Activated T-cell treated with anti-CD3 and anti-CD28 coated beads, Interleukin-2, amount 50 U/mL, for 24 hours (primary cell): ENCODE measurements around the gene DIAPH1.

ENCODE experiments used
- DNase-seq: peaks from one replicate; pipeline ENCODE4 v3.0.0-alpha.2; 2020
- H3K27ac Mint-ChIP-seq: 2 replicates; pipeline ENCODE4 v1.8.0; 2020; ENCODE audit warnings: mild to moderate bottlenecking, mixed read lengths
- H3K27me3 Mint-ChIP-seq: 2 replicates; pipeline ENCODE4 v1.8.0; 2020; ENCODE audit warnings: mixed read lengths
- H3K36me3 Mint-ChIP-seq: 2 replicates; pipeline ENCODE4 v1.8.0; 2020; ENCODE audit warnings: low read depth, mixed read lengths
- H3K4me1 Mint-ChIP-seq: 2 replicates; pipeline ENCODE4 v1.8.0; 2020; ENCODE audit warnings: low read depth, mixed read lengths
- H3K4me3 Mint-ChIP-seq: 2 replicates; pipeline ENCODE4 v1.8.0; 2020; ENCODE audit warnings: mild to moderate bottlenecking, moderate library complexity, mixed read lengths
- H3K9me3 Mint-ChIP-seq: 2 replicates; pipeline ENCODE4 v1.8.0; 2020; ENCODE audit warnings: mixed read lengths

DIAPH1 gene

DNA sequence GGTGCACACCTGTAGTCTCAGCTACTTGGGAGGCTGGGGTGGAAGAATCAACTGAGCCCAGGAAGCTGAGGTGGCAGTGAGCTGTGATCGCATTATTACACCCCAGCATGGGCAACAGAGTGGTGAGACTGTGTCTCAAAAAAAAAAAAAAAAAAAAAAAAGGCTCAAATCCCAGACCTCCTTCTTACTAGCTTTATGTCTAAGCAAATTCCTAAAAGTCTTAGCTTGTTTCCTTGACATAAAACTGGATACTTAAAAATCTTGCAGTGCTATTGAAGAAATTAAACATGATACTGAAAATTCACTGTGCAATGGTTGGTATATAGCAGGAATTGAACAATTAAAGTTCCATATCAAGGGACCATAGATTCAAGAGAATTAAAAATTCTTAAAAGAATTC is 84.9 kb downstream of the DIAPH1 start:
- DNase-seq, result no peak
- H3K27ac Mint-ChIP-seq, result no peak overlapping the region
- H3K9me3 Mint-ChIP-seq, result no peaks in the 10 kb centered on the region
- H3K4me1 Mint-ChIP-seq, result peaks cover 6% of the 10 kb centered on the region
- H3K36me3 Mint-ChIP-seq, result peaks cover 10% of the 10 kb centered on the region
- no peaks in the 10 kb centered on the region for H3K27me3 Mint-ChIP-seq
- no peak overlapping the region for H3K4me3 Mint-ChIP-seq

DNA sequence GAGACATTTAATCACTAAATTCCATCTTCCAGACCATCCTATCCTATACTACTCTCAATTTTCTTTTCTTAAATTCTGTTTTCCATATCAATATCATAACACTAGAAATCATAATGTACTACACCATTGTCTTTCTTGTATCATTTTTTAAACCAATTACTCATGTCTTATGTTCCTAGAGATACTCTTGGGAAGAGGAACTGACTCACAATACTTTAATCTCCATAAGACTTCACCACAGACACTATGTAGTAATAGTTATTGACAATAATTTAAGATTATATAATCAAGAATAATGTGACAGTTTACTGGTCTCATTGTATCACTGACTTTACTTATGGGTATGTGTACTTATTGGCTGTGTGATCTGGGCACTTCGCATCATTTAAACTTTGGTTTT is 86.1 kb downstream of the DIAPH1 start:
- no peaks in the 10 kb centered on the region for H3K9me3 Mint-ChIP-seq
- H3K4me3 Mint-ChIP-seq, result no peak overlapping the region
- no peak overlapping the region for H3K27ac Mint-ChIP-seq
- no peak for DNase-seq
- H3K36me3 Mint-ChIP-seq, result peaks cover 4% of the 10 kb centered on the region
- H3K4me1 Mint-ChIP-seq, result peaks cover 6% of the 10 kb centered on the region
- no peaks in the 10 kb centered on the region for H3K27me3 Mint-ChIP-seq

DNA sequence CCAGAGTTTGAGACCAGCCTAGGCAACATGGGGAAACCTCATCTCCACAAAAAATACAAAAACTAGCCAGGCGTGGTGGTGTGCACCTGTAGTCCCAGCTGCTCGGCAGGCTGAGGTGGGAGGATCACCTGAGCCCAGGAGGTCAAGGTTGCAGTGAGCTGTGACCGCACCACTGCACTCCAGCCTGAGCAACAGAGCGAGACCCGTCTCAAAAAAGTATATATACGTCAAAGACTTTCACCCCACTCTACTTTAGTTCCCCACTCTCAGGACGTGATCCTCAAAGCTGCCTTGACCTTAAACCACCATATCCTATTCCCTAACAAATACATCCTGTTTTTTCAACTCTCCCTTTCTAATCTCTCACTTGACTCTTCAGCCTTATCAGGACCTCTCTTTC is 88.9 kb downstream of the DIAPH1 start:
- H3K36me3 Mint-ChIP-seq, result no peaks in the 10 kb centered on the region
- DNase-seq, result no peak
- H3K27ac Mint-ChIP-seq, result no peak overlapping the region
- no peak overlapping the region for H3K4me3 Mint-ChIP-seq
- H3K9me3 Mint-ChIP-seq, result no peaks in the 10 kb centered on the region
- peaks cover 10% of the 10 kb centered on the region for H3K4me1 Mint-ChIP-seq
- no peaks in the 10 kb centered on the region for H3K27me3 Mint-ChIP-seq

DNA sequence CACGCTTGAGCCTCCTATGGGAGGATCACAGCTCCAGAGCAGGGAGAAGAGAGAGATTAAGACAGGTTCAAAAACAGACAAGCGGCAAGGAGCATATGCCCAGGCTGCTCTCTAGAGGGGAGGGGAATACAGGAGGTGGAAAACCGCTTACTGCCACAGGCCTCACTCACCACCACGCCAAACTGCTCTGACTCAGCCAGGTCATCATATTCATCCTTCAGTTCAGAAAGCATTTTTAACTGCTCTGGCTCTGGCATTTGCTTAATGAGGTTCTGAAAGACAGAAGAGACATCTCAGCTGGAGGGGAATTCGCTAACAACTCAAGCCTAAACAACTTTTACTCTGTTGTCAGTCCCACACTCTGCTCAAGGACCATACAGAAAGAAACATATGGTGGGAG is 89.8 kb downstream of the DIAPH1 start:
- Mint-ChIP-seq H3K9me3 (no peaks in the 10 kb centered on the region), H3K27me3 (no peaks in the 10 kb centered on the region), H3K36me3 (no peaks in the 10 kb centered on the region), H3K4me1 (peaks cover 10% of the 10 kb centered on the region), H3K27ac (no peak overlapping the region), H3K4me3 (no peak overlapping the region)
- no peak for DNase-seq

DNA sequence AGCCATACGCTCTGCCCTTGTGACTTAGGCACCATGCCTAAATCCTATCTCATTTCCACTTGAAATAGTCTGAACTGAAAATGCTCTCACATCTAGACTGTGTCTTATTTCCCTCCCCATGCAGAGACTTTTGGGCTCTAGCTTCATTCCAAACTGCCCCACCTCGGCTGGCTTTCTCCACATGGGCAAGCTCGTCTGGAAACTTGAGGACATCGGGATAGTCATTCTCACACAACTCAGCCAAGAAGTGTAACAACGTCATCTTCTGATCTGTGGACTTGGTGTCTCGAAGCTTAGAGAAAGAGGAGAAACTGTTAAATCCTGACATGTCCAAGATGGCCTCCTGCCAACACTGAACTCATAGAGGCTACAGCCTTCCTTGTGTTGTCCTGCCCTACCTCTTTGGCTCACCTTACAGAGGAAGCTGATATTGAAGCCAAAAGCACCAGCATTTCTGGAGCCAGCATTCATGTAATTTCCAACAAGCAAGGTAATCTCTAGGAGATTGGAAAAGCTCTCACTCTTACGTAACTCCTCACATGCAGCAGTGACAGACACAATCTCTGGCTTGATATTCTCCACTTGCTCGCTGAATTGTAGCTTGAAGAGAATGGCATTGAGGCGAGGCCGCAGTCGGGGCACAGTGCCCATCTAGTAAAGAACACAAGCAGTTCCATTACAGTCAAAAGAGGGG is 90.4 kb downstream of the DIAPH1 start:
- Mint-ChIP-seq H3K4me1 (peaks cover 10% of the 10 kb centered on the region), H3K4me3 (no peak overlapping the region), H3K27me3 (no peaks in the 10 kb centered on the region), H3K27ac (no peak overlapping the region), H3K9me3 (no peaks in the 10 kb centered on the region), H3K36me3 (no peaks in the 10 kb centered on the region)
- no peak for DNase-seq

DNA sequence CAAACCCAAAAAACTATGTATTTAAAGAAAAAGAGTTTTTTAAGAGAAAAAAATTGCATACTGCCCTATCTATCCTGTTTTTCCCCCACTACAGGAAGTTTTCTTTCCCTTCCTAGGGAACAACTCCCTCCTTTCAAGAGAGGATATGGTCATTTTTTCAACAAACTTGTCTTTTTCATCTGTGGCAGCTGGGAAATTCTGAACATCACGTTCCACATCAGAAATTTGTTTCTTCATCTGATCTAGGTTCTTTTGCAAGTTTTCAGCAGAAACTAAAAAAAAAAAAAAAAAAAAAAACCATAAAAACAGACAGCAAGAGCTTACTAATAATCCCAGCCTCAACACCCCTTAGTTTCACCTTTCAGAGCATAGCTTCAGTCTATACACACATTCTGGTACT is 91.4 kb downstream of the DIAPH1 start:
- Mint-ChIP-seq H3K36me3 (no peaks in the 10 kb centered on the region), H3K27me3 (no peaks in the 10 kb centered on the region), H3K4me3 (no peak overlapping the region), H3K27ac (no peak overlapping the region), H3K4me1 (peaks cover 20% of the 10 kb centered on the region), H3K9me3 (no peaks in the 10 kb centered on the region)
- no peak for DNase-seq

DNA sequence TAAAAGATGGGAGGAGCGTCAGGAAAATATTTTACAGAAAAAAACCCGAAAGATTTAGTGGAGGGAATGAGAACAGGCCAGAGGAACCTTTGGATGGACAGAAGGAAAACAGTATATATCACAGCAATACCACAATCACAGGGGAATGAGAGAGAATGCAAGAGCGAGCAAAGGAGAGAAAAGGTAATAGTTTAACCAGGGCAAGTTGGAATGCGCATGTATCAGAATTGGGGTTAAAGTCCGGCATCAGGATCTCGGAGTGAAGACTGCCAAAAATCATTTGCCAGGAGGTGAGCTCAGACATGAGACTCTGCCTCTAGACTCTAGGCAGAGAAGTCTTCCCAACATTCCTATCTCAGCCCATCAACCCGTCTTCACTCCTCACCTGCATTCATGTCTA is 93.1 kb downstream of the DIAPH1 start:
- Mint-ChIP-seq H3K36me3 (no peaks in the 10 kb centered on the region), H3K4me3 (no peak overlapping the region)

DNA sequence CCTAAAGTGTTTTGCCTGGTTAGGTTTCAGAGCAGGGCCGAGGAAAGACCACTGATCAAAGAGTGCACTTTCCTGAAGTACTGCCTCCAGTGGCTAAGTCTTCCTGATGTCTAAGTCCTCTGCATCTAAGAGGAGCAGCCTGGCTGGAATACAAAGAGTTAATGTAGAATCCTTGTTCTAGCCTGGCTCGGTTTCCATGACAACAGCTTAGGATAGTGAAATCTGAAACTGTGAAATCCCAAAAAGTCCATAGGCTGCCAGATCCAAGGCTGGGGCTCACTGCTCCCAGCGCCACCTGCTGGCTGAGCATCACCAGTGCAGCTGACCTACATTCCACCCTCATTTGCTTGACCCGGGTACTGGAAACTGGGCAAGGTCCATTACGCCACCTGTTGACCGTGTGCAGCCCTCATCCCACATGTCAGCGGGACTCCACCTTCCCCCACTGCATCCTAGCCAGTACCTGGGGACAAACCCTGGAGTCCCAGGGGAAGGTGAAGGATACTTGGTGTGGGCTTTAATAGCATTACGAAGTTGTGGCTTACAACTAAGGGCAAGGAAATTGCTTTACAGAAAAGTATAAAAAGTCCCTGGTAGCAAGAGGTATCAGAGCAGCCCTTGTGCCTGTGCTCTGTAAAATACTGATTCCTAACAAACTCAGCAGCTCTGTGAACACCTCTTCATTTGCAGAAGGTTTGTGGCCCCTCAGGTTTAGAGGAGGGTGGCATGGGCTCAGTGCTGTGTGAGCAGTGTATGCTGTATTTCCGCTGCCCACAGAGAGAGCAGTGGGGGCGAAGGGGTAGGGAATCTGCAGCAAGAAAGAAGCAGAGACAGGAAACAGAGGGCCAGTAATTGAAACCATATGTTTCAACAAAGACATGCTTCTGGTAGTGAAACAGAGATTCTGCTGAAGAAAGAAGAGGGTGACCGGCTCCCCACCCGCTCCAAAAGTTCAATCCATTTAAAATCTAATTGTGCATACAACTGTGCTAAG is 93.9 kb downstream of the DIAPH1 start:
- no peaks in the 10 kb centered on the region for H3K9me3 Mint-ChIP-seq
- no peak overlapping the region for H3K4me3 Mint-ChIP-seq
- peaks cover 45% of the 10 kb centered on the region for H3K4me1 Mint-ChIP-seq
- no peaks in the 10 kb centered on the region for H3K36me3 Mint-ChIP-seq
- DNase-seq, result peak; percentile 68
- peak overlapping the region; percentile 51 for H3K27ac Mint-ChIP-seq
- no peaks in the 10 kb centered on the region for H3K27me3 Mint-ChIP-seq

More for the DNA sequence above, 93.1 kb downstream of the DIAPH1 start:
- no peak for DNase-seq
- Mint-ChIP-seq H3K27me3 (no peaks in the 10 kb centered on the region), H3K9me3 (no peaks in the 10 kb centered on the region), H3K27ac (peak overlapping the region; percentile 23), H3K4me1 (peaks cover 37% of the 10 kb centered on the region)

DNA sequence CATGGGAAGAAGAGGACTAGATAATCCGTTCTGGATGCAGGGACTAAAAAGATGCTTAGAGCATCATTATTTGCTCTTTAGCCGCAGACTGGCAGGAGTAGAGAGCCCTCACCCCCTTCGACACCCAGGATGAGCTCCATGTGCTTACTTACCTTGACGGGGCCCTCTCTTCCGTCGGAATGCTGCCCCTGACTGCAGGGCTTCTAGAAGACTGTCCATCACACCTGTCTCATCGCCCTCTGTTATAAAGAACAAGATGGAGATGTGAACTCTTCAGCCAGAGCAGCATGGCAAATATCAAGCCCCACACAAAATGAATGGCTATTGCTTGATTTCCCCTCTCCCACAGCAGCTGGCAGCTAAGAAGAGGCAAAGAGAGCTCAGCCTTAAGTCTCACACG is 94.8 kb downstream of the DIAPH1 start:
- peaks cover 47% of the 10 kb centered on the region for H3K4me1 Mint-ChIP-seq
- no peak overlapping the region for H3K27ac Mint-ChIP-seq
- no peaks in the 10 kb centered on the region for H3K36me3 Mint-ChIP-seq
- H3K27me3 Mint-ChIP-seq, result no peaks in the 10 kb centered on the region
- no peak overlapping the region for H3K4me3 Mint-ChIP-seq
- H3K9me3 Mint-ChIP-seq, result no peaks in the 10 kb centered on the region
- no peak for DNase-seq

DNA sequence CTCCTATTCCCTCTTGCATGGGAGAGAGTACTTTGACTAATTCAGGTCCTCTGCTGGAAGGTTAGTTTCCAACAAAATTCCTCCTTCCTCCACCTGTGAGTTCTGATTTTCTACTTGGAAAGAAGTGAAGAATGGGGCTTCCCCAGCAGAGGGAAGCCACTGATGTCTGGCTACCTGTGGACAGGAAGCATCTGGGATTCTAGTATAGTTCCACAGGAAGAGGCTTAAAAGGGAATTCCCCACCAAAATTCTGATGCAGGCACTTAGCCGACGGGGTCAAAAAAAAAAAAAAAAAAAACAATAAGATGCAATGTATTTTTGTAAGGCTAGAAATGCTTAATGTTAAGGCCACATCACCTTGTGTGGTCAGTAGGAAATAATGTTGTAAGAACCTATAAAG is 96.5 kb downstream of the DIAPH1 start:
- no peak for DNase-seq
- H3K9me3 Mint-ChIP-seq, result no peaks in the 10 kb centered on the region
- no peaks in the 10 kb centered on the region for H3K36me3 Mint-ChIP-seq
- H3K4me1 Mint-ChIP-seq, result peaks cover 47% of the 10 kb centered on the region
- no peak overlapping the region for H3K4me3 Mint-ChIP-seq
- no peaks in the 10 kb centered on the region for H3K27me3 Mint-ChIP-seq
- H3K27ac Mint-ChIP-seq, result peak overlapping the region; percentile 44

DNA sequence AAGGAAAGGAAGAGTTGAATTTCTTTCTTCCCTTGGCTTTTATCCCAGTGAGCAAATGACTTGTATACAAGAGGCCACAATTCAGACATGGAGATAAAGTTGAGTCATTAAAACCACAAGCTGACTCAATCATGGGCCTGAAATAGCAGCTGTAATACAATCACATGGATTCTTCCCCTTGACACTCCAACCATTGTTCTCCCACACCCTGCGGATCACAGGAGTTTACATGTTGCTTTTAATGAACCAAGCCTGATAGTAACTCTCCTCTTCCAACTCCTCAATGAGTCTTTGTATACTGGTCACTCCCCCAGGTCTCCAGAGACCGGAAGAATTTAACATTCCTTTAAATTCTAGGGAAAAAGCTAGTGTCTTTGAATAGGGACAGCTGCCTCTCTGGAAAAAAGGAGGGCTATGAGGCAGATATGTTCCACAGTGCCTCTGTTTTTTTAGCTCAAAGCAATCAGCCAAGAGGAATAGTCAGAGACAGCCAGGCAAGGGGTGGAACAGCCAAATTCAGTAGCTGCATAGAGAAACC is 97.5 kb downstream of the DIAPH1 start:
- Mint-ChIP-seq H3K27ac (peak overlapping the region; percentile 62), H3K9me3 (no peaks in the 10 kb centered on the region), H3K36me3 (no peaks in the 10 kb centered on the region), H3K4me1 (peaks cover 49% of the 10 kb centered on the region), H3K4me3 (no peak overlapping the region), H3K27me3 (no peaks in the 10 kb centered on the region)
- no peak for DNase-seq

DNA sequence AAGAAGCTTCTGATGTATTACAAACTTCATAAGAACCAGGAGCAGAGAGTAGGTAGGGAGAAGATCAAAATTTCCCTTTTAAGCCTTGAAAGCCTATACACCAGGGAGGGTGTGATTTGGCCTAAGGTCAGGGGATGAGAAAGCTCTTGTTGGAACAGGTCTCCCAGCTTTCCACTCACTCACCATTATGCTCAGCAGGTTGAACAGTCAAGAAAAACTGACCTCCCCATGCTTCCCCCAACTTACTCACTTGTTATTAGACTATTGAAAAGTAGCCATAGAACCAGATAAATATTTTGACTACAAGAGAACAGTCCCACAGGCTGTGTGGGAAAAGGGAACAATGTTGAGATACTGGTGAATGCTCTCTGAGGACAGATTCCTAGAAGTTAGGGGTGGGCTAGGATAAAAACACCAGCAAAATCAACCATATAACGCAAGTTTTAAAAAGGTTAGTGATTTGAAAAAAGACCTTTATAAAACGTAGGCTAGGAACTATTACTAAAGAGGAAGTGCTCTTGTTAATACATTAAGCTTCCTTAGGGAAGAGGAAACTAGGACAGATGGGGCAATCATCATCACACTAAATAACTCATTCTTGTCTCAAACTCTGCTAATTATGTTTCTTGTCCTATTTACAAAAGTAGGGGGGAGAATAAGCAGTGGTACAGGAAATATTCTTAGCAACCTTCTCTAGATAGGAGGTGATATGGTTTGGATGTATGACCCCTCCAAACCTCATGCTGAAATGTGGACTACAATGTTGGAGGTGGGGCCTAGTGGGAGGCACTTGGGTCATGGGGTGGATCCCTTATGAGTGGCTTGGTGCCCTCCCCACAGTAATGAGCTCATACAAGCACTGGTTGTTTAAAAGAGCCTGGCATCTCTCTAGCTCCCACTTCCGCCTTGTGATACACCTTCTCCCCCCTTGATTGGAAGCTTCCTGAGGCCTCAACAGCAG is 98.9 kb downstream of the DIAPH1 start:
- no peak for DNase-seq
- Mint-ChIP-seq H3K36me3 (no peaks in the 10 kb centered on the region), H3K27ac (peak overlapping the region; percentile 77), H3K27me3 (no peaks in the 10 kb centered on the region), H3K9me3 (no peaks in the 10 kb centered on the region), H3K4me3 (no peak overlapping the region), H3K4me1 (peaks cover 55% of the 10 kb centered on the region)

DNA sequence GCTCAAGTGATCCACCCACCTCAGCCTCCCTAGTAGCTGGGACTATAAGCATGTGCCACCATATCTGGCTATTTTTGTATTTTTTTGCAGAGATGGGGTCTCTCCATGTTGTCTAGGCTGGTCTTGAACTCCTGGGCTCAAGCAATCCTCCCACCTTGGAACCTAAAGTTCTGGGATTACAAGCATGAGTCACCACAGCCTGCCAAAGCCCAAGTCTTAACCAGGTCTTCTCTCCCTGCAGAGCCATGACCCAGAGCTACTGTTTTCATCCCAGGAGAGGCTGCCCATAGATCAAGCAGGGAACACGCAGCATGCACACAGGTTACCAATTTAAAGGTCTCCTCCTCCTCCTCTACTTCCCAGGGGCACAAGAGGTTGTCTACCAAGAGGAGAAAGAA is 100.2 kb downstream of the DIAPH1 start:
- no peaks in the 10 kb centered on the region for H3K9me3 Mint-ChIP-seq
- H3K36me3 Mint-ChIP-seq, result peaks cover 5% of the 10 kb centered on the region
- H3K4me3 Mint-ChIP-seq, result no peak overlapping the region
- H3K4me1 Mint-ChIP-seq, result peaks cover 66% of the 10 kb centered on the region
- no peaks in the 10 kb centered on the region for H3K27me3 Mint-ChIP-seq
- H3K27ac Mint-ChIP-seq, result no peak overlapping the region
- DNase-seq, result no peak
